HEK293 (cell line): ENCODE data around the gene DOCK9.

Source experiments
- KLF1 ChIP-seq: fragments of 450-650 bp; formaldehyde crosslinking; IDR thresholded peaks from 2 replicates; pipeline ENCODE4 v1.5.1; 2016; ENCODE audit warnings: missing biosample characterization, missing genetic modification characterization
- MEIS1 ChIP-seq: sonication (generic); formaldehyde crosslinking; IDR thresholded peaks from 2 replicates; pipeline ENCODE4 v1.8.1; 2022; ENCODE audit warnings: missing genetic modification reagents, mild to moderate bottlenecking, borderline replicate concordance
- SETDB1 ChIP-seq: IDR thresholded peaks from one replicate; pipeline ENCODE4 v1.6.1; 2017; ENCODE audit warnings: mild to moderate bottlenecking, low read length, moderate library complexity, mixed read lengths; ENCODE audit not compliant: insufficient read length
- TCF7L2 ChIP-seq: IDR thresholded peaks from 2 replicates; pipeline ENCODE4 v1.6.1; 2011; ENCODE audit warnings: low read depth, mild to moderate bottlenecking, inconsistent platforms, low read length, moderate library complexity, borderline replicate concordance
- ZNF23 ChIP-seq: fragments of 450-650 bp; formaldehyde crosslinking; IDR thresholded peaks from 2 replicates; pipeline ENCODE4 v1.5.1; 2016; ENCODE audit warnings: missing biosample characterization, missing genetic modification characterization, borderline replicate concordance
- ZNF324 ChIP-seq: fragments of 450-650 bp; formaldehyde crosslinking; IDR thresholded peaks from 2 replicates; pipeline ENCODE4 v1.5.1; 2016; ENCODE audit warnings: missing biosample characterization, missing genetic modification characterization
- ZNF391 ChIP-seq: fragments of 450-650 bp; formaldehyde crosslinking; IDR thresholded peaks from 2 replicates; pipeline ENCODE4 v1.5.1; 2016; ENCODE audit warnings: low read depth, missing biosample characterization, missing genetic modification characterization, borderline replicate concordance
- ZNF629 ChIP-seq: fragments of 450-650 bp; formaldehyde crosslinking; IDR thresholded peaks from 2 replicates; pipeline ENCODE4 v1.5.1; 2017; ENCODE audit warnings: missing biosample characterization, missing genetic modification characterization
- ZNF76 ChIP-seq: fragments of 450-650 bp; formaldehyde crosslinking; IDR thresholded peaks from 2 replicates; pipeline ENCODE4; 2016; ENCODE audit warnings: low read depth, missing biosample characterization, missing genetic modification characterization, borderline replicate concordance
- ZNF776 ChIP-seq: fragments of 450-650 bp; formaldehyde crosslinking; IDR thresholded peaks from 2 replicates; pipeline ENCODE4 v1.5.0; 2017; ENCODE audit warnings: missing biosample characterization, missing genetic modification characterization, borderline replicate concordance
- ZXDB ChIP-seq: fragments of 450-650 bp; formaldehyde crosslinking; IDR thresholded peaks from 2 replicates; pipeline ENCODE4 v1.5.1; 2016; ENCODE audit warnings: missing biosample characterization, missing genetic modification characterization
- TF ChIP-seq, protein P1 (sequence below): fragments of 450-650 bp; formaldehyde crosslinking; IDR thresholded peaks from 2 replicates; pipeline ENCODE4 v1.5.1; 2016; ENCODE audit warnings: missing biosample characterization, missing genetic modification characterization
- TF ChIP-seq, protein P2 (sequence below): fragments of 450-650 bp; formaldehyde crosslinking; IDR thresholded peaks from 2 replicates; pipeline ENCODE4 v1.5.1; 2016; ENCODE audit warnings: missing biosample characterization, missing genetic modification characterization, low read depth

DNA sequence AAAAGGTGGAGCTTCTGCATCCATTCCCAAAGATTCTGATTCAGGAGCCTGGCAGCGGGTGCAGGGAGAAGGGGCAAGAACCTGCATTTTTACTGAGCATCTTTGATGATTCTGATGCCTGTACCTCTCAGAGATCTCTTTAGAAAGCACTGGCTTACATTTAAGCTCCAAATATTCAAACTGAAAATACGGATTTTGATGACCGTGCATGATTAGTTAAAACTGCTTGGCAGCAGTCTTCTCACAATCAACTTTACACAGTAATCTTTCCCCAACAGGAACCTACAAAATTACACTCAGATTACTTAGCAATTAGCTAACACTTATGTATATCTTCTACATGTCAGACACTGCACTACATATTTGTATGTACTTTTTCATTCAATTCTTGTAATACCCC is 108.9 kb downstream of the DOCK9 start:
- TF ChIP-seq TCF7L2: no peak
- TF ChIP-seq, protein P1, sequence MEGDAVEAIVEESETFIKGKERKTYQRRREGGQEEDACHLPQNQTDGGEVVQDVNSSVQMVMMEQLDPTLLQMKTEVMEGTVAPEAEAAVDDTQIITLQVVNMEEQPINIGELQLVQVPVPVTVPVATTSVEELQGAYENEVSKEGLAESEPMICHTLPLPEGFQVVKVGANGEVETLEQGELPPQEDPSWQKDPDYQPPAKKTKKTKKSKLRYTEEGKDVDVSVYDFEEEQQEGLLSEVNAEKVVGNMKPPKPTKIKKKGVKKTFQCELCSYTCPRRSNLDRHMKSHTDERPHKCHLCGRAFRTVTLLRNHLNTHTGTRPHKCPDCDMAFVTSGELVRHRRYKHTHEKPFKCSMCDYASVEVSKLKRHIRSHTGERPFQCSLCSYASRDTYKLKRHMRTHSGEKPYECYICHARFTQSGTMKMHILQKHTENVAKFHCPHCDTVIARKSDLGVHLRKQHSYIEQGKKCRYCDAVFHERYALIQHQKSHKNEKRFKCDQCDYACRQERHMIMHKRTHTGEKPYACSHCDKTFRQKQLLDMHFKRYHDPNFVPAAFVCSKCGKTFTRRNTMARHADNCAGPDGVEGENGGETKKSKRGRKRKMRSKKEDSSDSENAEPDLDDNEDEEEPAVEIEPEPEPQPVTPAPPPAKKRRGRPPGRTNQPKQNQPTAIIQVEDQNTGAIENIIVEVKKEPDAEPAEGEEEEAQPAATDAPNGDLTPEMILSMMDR: no peak
- no peak for TF ChIP-seq SETDB1
- no peak for TF ChIP-seq MEIS1 (CRISPR knock-in tag)
- TF ChIP-seq ZNF76: no peak
- TF ChIP-seq ZNF23: no peak
- TF ChIP-seq ZNF629 (tag by site-specific recombination): no peak
- TF ChIP-seq ZNF324 (tag by site-specific recombination): no peak
- no peak for TF ChIP-seq ZXDB (tag by site-specific recombination)
- TF ChIP-seq KLF1 (tag by site-specific recombination): no peak
- no peak for TF ChIP-seq ZNF391 (tag by site-specific recombination)
- no peak for TF ChIP-seq ZNF776 (tag by site-specific recombination)
- TF ChIP-seq, protein P2, sequence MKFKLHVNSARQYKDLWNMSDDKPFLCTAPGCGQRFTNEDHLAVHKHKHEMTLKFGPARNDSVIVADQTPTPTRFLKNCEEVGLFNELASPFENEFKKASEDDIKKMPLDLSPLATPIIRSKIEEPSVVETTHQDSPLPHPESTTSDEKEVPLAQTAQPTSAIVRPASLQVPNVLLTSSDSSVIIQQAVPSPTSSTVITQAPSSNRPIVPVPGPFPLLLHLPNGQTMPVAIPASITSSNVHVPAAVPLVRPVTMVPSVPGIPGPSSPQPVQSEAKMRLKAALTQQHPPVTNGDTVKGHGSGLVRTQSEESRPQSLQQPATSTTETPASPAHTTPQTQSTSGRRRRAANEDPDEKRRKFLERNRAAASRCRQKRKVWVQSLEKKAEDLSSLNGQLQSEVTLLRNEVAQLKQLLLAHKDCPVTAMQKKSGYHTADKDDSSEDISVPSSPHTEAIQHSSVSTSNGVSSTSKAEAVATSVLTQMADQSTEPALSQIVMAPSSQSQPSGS: no peak
